GM20000 (cell line): Measurements from ENCODE around the gene FAM161A.
"Not testable (repeated sequence)": the region's sequence is repeated elsewhere in the genome, so short reads cannot be mapped to it uniquely, and the experiment has no call there.

Experiments
- DNase-seq: peaks from one replicate; pipeline ENCODE4 v3.0.0; 2012; ENCODE audit warnings: low spot score
- CTCF ChIP-seq: IDR thresholded peaks from 2 replicates; pipeline ENCODE4 v1.5.1; 2012; ENCODE audit warnings: mild to moderate bottlenecking, control low read depth; ENCODE audit errors: extremely low read depth, missing control alignments

FAM161A gene

GRCh38 chr2:61854564-61855317 lies 881 bp upstream of the FAM161A start:
- peak; percentile 95 for DNase-seq
- TF ChIP-seq CTCF, result no peak

GRCh38 chr2:61853086-61853846 lies 594 bp downstream of the FAM161A start:
- peak; percentile 70 for DNase-seq
- no peak for TF ChIP-seq CTCF

- not testable (repeated sequence) for DNase-seq
Measured at GRCh38 chr2:61851270-61851669, 2.6 kb downstream of the FAM161A start.

- DNase-seq, result no peak
Measured at GRCh38 chr2:61845320-61845719, 8.5 kb downstream of the FAM161A start.

GRCh38 chr2:61841286-61841685 lies 12.6 kb downstream of the FAM161A start:
- no peak for DNase-seq
- no peak for TF ChIP-seq CTCF

More at GRCh38 chr2:61845320-61845719, 8.5 kb downstream of the FAM161A start:
- TF ChIP-seq CTCF, result no peak

GRCh38 chr2:61834893-61835292 lies 19.0 kb downstream of the FAM161A start:
- no peak for DNase-seq
- no peak for TF ChIP-seq CTCF

- no peak for TF ChIP-seq CTCF
- DNase-seq, result no peak
Measured at GRCh38 chr2:61833971-61834370, 19.9 kb downstream of the FAM161A start.
